Smooth muscle cell (in vitro differentiated cells): ENCODE data around the gene PADI3. TPM values are rescaled to one million over a fixed set of nuclear protein-coding genes. Genes with fewer than 3 reads are reported as not detected.
A peak's percentile ranks its signal among the peaks of the same experiment; 100 is the strongest.

Experiments used
- DNase-seq: peaks from one replicate; lab custom pipeline; 2025; ENCODE audit not compliant: unreplicated experiment; lab: John Stamatoyannopoulos, UW
- H2AFZ ChIP-seq: fragments of 200-600 bp; sonication (generic); 2 replicates; pipeline ENCODE4 v1.6.0; 2016; ENCODE audit warnings: antibody characterized with exemption, low read depth, mild to moderate bottlenecking
- H3F3A ChIP-seq: fragments of 200-600 bp; sonication (generic); 2 replicates; pipeline ENCODE4 v1.6.0; 2017; ENCODE audit warnings: antibody characterized with exemption, low read depth
- H3K27ac ChIP-seq: fragments of 200-600 bp; sonication (generic); 2 replicates; pipeline ENCODE4 v1.5.1; 2016; ENCODE audit warnings: low read depth, mild to moderate bottlenecking
- H3K27me3 ChIP-seq: fragments of 200-600 bp; sonication (generic); 2 replicates; pipeline ENCODE4 v1.6.1; 2016; ENCODE audit warnings: low read depth, mild to moderate bottlenecking
- H3K36me3 ChIP-seq: fragments of 200-600 bp; sonication (generic); 2 replicates; pipeline ENCODE4 v1.5.1; 2016; ENCODE audit warnings: low read depth
- H3K4me1 ChIP-seq: fragments of 200-600 bp; sonication (generic); 2 replicates; pipeline ENCODE4 v1.5.1; 2016; ENCODE audit warnings: low read depth
- H3K4me2 ChIP-seq: fragments of 200-600 bp; sonication (generic); 2 replicates; pipeline ENCODE4 v1.6.0; 2016; ENCODE audit warnings: mild to moderate bottlenecking
- H3K4me3 ChIP-seq: fragments of 200-600 bp; sonication (generic); 2 replicates; pipeline ENCODE4 v1.5.1; 2016; ENCODE audit warnings: mild to moderate bottlenecking
- H3K79me2 ChIP-seq: fragments of 200-600 bp; sonication (generic); 2 replicates; pipeline ENCODE4 v1.6.0; 2016; ENCODE audit warnings: low read depth, mild to moderate bottlenecking
- H3K9ac ChIP-seq: fragments of 200-600 bp; sonication (generic); 2 replicates; pipeline ENCODE4 v1.6.0; 2016; ENCODE audit warnings: low read depth
- H3K9me3 ChIP-seq: fragments of 200-600 bp; sonication (generic); replicated peaks from 2 replicates; pipeline ENCODE4 v1.5.1; 2016; ENCODE audit warnings: low read depth
- H4K20me1 ChIP-seq: fragments of 200-600 bp; sonication (generic); 2 replicates; pipeline ENCODE4 v1.6.0; 2016; ENCODE audit warnings: low read depth
- WGBS: methylation state at CpG from one replicate; pipeline ENCODE4 v1.1.7; 2016; ENCODE audit warnings: low lambda C conversion rate; 5-methylcytosine and 5-hydroxymethylcytosine counted together
- polyA plus RNA-seq: library from polyadenylated mRNA; unstranded; fragments of >200 nt; fragmentation: Nextera tagmentation; extraction: Ambion mirVana; gene quantifications from 2 replicates; pipeline ENCODE4 v1.2.1, GENCODE V29; 2016
- total RNA-seq: library from RNA; depleted of rRNA; stranded (reverse); fragments of >200 nt; gene quantifications from 2 replicates; pipeline ENCODE4 v1.2.3, GENCODE V29; 2014
- TF ChIP-seq, protein P1 (sequence below): fragments of 200-600 bp; sonication (generic); IDR thresholded peaks from 2 replicates; pipeline ENCODE4 v1.5.1; 2017; ENCODE audit warnings: borderline replicate concordance, mild to moderate bottlenecking, antibody characterized with exemption; ENCODE audit not compliant: insufficient read depth, poor library complexity, severe bottlenecking

PADI3 gene
- total and polyA plus RNA-seq, 2 experiments from 2014 or later, result not detected

DNA sequence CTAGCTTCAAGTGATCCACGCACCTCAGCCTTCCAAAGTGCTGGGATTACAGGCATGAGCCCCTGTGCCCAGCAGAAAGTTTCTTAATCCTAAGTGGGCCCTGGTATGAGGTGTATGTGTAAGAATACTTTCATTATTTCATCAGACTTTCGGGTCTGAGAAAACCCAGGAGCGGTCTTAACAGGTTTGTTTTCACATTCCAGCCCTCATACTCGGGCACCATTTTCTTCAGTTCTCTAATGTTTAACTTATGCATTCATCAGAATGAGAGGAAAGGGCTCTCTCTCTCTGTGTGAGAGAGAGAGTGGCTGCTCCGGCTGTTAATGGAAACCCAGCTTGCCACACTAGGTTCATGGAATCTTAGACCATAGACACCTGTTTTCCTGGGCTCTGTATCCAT is 48.1 kb upstream of the PADI3 start:
- WGBS, result 76% methylated on average over 5 of the region's 5 CpGs
- Histone ChIP-seq H3K4me2 (peak overlapping the region; percentile 66), H3K9ac (no peak overlapping the region), H3K9me3 (no peaks in the 10 kb centered on the region), H2AFZ (no peak overlapping the region), H3K36me3 (no peaks in the 10 kb centered on the region), H3K27ac (peak overlapping the region; percentile 84), H3K4me3 (no peak overlapping the region), H3K79me2 (no peaks in the 10 kb centered on the region), H3K27me3 (peaks cover 3% of the 10 kb centered on the region), H3K4me1 (peaks cover 21% of the 10 kb centered on the region), H3F3A (peaks cover 6% of the 10 kb centered on the region), H4K20me1 (no peaks in the 10 kb centered on the region)
- no peak for DNase-seq
- TF ChIP-seq, protein P1, sequence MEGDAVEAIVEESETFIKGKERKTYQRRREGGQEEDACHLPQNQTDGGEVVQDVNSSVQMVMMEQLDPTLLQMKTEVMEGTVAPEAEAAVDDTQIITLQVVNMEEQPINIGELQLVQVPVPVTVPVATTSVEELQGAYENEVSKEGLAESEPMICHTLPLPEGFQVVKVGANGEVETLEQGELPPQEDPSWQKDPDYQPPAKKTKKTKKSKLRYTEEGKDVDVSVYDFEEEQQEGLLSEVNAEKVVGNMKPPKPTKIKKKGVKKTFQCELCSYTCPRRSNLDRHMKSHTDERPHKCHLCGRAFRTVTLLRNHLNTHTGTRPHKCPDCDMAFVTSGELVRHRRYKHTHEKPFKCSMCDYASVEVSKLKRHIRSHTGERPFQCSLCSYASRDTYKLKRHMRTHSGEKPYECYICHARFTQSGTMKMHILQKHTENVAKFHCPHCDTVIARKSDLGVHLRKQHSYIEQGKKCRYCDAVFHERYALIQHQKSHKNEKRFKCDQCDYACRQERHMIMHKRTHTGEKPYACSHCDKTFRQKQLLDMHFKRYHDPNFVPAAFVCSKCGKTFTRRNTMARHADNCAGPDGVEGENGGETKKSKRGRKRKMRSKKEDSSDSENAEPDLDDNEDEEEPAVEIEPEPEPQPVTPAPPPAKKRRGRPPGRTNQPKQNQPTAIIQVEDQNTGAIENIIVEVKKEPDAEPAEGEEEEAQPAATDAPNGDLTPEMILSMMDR, result no peak

DNA sequence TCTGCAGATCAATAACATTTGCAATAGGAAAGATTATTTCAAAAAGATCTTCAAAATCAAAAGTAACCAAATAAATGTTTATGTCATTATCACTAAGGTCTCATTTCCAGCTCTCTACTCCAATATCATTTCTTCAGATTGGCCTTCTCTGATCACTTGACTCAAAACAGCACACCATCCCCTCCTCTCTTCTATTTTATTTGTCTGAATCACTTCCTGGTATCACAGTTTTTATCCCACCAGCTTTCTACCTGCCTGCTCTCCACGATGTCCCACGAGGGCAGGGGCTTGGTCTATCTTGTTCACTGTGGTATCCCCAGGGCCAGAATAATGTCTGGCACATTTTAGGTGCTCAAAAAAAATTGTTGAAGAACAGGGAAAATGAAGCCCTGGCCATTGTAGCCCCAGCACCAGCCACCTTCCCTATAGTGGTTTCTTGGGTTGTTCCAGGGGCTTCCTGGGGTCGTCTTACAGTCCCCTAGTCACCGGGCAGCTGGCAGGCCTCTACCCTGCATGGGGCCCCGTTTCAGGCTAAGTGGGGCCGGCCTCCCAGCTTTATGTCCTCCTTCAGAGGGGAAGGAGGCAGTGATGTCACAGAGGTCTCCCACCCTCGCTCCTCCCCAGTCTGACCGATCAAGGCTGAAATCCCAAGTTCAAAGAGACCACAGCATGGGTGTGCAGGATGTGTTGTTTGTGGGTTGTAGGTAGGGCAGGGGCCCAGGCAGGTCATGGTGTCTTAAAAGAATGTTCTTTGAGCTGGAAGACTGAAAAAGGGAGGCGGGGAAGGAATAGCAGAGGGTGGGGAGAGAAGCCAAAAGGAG is 47.5 kb upstream of the PADI3 start:
- no peak overlapping the region for H3K9ac ChIP-seq
- H3K27me3 ChIP-seq, result peaks cover 3% of the 10 kb centered on the region
- H3F3A ChIP-seq, result peaks cover 6% of the 10 kb centered on the region
- TF ChIP-seq, protein P1, result no peak
- H3K4me1 ChIP-seq, result peaks cover 21% of the 10 kb centered on the region
- H3K4me3 ChIP-seq, result no peak overlapping the region
- no peaks in the 10 kb centered on the region for H3K9me3 ChIP-seq
- peak overlapping the region; percentile 81 for H2AFZ ChIP-seq
- no peaks in the 10 kb centered on the region for H3K79me2 ChIP-seq
- 59% methylated on average over 9 of the region's 9 CpGs for WGBS
- no peak for DNase-seq
- peak overlapping the region; percentile 66 for H3K4me2 ChIP-seq
- no peaks in the 10 kb centered on the region for H4K20me1 ChIP-seq
- peak overlapping the region; percentile 84 for H3K27ac ChIP-seq
- no peaks in the 10 kb centered on the region for H3K36me3 ChIP-seq

DNA sequence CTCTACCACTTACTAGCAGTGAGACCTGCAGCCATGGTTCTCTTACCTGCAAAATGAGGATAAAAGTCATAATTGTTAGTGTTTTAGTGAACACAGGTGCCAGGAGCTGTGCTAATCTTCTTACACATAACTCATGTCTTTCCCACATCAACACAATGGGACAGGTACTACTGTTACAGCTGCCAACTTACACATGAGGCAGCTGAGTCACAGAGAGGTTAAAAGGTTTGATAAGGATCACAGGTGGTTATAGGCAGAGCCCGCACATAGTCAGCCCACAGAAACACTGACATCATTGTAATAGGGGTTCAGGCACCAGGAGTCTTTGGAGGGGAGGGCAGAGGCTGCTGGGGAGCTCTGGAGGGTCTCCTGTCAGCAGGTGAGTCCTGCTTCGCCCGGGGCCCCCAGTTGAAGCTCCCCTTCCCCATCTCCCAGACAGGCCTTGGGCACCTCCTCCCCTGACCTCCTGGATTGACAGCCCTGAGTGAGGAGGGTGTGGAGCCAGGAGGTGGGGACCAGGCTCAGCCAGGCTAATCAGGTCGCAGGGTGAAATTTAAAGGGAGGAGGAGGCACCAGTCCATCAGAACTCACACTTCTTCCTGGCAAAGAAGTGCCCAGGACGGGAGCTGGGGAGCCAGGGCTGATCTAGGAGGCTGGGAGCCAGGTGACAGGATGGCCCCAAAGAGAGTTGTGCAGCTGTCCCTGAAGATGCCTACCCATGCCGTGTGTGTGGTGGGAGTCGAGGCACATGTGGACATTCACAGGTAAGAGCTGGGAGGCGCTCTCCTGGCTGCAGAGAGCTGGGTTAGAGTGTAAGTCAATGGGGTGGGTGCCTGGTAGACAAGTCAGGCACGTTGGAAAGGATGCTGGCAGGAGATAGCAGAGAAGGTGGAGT is 44.1 kb upstream of the PADI3 start, which contains the start of gene PADI1:
Gene PADI1, plus strand, starts transcription at position 583 of the 895 bp plus-strand sequence. Its CDS starts 90 bp downstream, at position 673.
- no peaks in the 10 kb centered on the region for H3K79me2 ChIP-seq
- TF ChIP-seq, protein P1, result no peak
- H2AFZ ChIP-seq, result no peak within 1 kb of the TSS
- no peak within 1 kb of the TSS for H3K4me3 ChIP-seq
- no peak within 1 kb of the TSS for H3K4me2 ChIP-seq
- peaks cover 18% of the 10 kb centered on the region for H3K4me1 ChIP-seq
- H3F3A ChIP-seq, result peaks cover 6% of the 10 kb centered on the region
- peaks cover 3% of the 10 kb centered on the region for H3K27me3 ChIP-seq
- H3K36me3 ChIP-seq, result no peaks in the 10 kb centered on the region
- DNase-seq, result no peak
- 91% methylated on average over 9 of the region's 9 CpGs for WGBS
- no peaks in the 10 kb centered on the region for H4K20me1 ChIP-seq
- no peak within 1 kb of the TSS for H3K9ac ChIP-seq
- no peaks in the 10 kb centered on the region for H3K9me3 ChIP-seq
- no peak within 1 kb of the TSS for H3K27ac ChIP-seq
